Left ventricle myocardium inferior (tissue), 1 donor: Measurements from ENCODE around the gene DCHS2. TPM values are rescaled to one million over a fixed set of nuclear protein-coding genes. Genes with fewer than 3 reads are reported as not detected.
A peak's percentile ranks its signal among the peaks of the same experiment; 100 is the strongest.

Experiments used
- DNase-seq: peaks from one replicate; pipeline ENCODE4 v3.0.0-alpha.2; 2020
- H3K27ac ChIP-seq: fragments of 200-600 bp; replicated peaks from 2 replicates; pipeline ENCODE4 v1.8.0; 2021
- H3K27me3 ChIP-seq: fragments of 200-600 bp; 2 replicates; pipeline ENCODE4 v1.8.0; 2021; ENCODE audit warnings: low read depth
- H3K36me3 ChIP-seq: fragments of 200-600 bp; 2 replicates; pipeline ENCODE4 v1.8.0; 2021
- H3K4me1 ChIP-seq: fragments of 200-600 bp; 2 replicates; pipeline ENCODE4 v1.8.0; 2021
- H3K4me3 ChIP-seq: fragments of 200-600 bp; 2 replicates; pipeline ENCODE4 v1.8.0; 2021; ENCODE audit warnings: mild to moderate bottlenecking, moderate library complexity
- H3K9me3 ChIP-seq: fragments of 200-600 bp; replicated peaks from 2 replicates; pipeline ENCODE4 v1.8.0; 2021
- intact Hi-C: fragments of 100-400 bp; cut with micrococcal nuclease; formaldehyde crosslinking; loops from one replicate; pipeline ENCODE4 v1.11.0; 2022
- total RNA-seq: library from RNA; stranded (reverse); fragmentation: NEBNext Ultra II Directional; extraction: Animal tissue kit (Norgen Biotek cat#: 25700); gene quantifications from one replicate; pipeline ENCODE4 v1.2.1, GENCODE V29; 2021
- TF ChIP-seq, protein P1 (sequence below): fragments of 200-600 bp; IDR thresholded peaks from 2 replicates; pipeline ENCODE4 v1.8.0; 2021; ENCODE audit warnings: antibody characterized with exemption, mild to moderate bottlenecking, borderline replicate concordance
- donor health status: DM: no; HTN: yes; CAD: no; lungs with severe emphysema.

The DCHS2 gene
- total RNA-seq, 1 donor from 2014 or later: not detected

DNA sequence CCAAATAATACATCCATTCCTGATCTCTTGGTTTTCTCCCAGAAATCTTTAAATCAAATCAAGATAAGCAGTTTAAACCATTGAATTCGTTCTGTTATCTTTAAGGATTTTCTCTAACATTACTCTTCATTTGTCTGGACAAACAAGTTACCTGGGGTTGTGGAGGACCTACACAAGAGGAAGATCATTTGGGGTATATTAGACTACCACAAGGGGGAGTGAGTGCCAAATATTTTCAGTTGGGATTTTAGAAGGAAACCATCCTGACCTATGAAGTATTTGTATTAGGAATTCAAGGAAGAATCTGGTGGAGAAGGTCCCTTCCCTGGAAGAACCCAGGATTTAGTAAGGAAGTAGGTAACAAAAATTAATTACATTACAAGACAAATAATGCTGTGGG, 12.0 kb upstream of the DCHS2 start:
- intact Hi-C loops: no loop called here
- TF ChIP-seq, protein P1, sequence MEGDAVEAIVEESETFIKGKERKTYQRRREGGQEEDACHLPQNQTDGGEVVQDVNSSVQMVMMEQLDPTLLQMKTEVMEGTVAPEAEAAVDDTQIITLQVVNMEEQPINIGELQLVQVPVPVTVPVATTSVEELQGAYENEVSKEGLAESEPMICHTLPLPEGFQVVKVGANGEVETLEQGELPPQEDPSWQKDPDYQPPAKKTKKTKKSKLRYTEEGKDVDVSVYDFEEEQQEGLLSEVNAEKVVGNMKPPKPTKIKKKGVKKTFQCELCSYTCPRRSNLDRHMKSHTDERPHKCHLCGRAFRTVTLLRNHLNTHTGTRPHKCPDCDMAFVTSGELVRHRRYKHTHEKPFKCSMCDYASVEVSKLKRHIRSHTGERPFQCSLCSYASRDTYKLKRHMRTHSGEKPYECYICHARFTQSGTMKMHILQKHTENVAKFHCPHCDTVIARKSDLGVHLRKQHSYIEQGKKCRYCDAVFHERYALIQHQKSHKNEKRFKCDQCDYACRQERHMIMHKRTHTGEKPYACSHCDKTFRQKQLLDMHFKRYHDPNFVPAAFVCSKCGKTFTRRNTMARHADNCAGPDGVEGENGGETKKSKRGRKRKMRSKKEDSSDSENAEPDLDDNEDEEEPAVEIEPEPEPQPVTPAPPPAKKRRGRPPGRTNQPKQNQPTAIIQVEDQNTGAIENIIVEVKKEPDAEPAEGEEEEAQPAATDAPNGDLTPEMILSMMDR: peak; percentile 50
- peaks cover 64% of the 10 kb centered on the region for H3K27me3 ChIP-seq
- no peak for DNase-seq
- no peaks in the 10 kb centered on the region for H3K36me3 ChIP-seq
- H3K27ac ChIP-seq: no peak overlapping the region
- H3K4me1 ChIP-seq: no peaks in the 10 kb centered on the region
- H3K9me3 ChIP-seq: no peaks in the 10 kb centered on the region
- no peak overlapping the region for H3K4me3 ChIP-seq

DNA sequence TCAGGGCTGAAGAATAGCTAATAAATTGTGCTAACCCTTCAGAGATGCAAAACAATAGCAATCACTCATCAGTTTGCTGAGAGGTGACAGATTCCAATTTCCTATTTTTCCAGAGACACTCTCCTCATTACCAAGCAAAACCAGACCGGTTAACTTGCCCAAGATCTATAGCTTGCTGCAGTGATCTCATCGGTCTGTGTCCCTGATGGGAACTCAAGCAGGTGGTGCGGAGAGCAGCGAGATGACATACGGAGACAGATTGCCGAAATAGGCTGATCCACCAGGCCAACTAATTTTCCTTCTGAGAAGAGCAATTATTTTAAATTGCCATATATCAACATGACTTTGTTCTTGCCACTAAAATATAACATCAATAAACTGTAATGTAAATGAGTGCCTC, 10.5 kb upstream of the DCHS2 start:
- TF ChIP-seq, protein P1: no peak
- intact Hi-C loops: no loop called here
- H3K36me3 ChIP-seq: no peaks in the 10 kb centered on the region
- no peak overlapping the region for H3K4me3 ChIP-seq
- no peaks in the 10 kb centered on the region for H3K9me3 ChIP-seq
- H3K4me1 ChIP-seq: no peaks in the 10 kb centered on the region
- peaks cover 74% of the 10 kb centered on the region for H3K27me3 ChIP-seq
- no peak for DNase-seq
- no peak overlapping the region for H3K27ac ChIP-seq

DNA sequence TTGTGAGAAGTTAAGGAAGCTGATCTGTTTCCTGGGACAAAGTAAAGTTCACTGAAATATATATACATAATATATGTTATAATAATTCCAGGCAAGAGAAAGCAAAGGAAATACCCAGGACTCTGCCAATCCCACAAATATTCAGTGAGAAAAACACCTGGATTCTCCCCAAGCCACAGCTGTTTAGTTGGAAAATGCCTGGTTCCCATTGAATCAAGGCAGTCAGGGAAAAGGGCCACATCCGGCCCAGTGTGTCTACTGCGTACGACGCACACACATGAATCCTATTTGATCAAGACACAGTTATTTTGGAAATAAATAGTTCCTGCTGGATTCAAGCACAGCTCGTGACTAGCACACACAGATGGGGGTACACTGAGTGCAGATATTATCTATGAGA, 6.3 kb upstream of the DCHS2 start:
- TF ChIP-seq, protein P1: no peak
- H3K9me3 ChIP-seq: no peaks in the 10 kb centered on the region
- no peak for DNase-seq
- intact Hi-C loops: no loop called here
- no peak overlapping the region for H3K4me3 ChIP-seq
- H3K36me3 ChIP-seq: no peaks in the 10 kb centered on the region
- peaks cover 78% of the 10 kb centered on the region for H3K27me3 ChIP-seq
- H3K27ac ChIP-seq: no peak overlapping the region
- no peaks in the 10 kb centered on the region for H3K4me1 ChIP-seq

DNA sequence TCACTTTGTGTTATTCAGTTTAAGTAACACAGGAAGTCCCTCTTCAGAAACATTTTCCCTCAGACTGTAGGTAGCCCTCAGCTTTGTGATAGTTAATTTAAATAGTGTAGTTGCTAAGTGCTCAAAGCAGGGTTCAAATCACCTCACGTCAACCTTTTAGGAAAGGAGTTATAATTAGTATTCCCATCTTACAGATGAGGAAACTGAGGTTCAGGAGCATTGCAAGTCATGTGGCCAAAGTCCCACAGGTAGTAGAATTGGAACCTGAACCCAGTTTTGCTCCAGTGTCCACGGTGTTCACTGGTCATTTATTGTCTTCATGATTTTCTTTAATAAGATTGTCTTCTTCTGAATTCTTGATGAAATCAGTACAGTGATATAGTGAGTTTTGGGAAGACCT, 4.3 kb upstream of the DCHS2 start:
- DNase-seq: no peak
- no peaks in the 10 kb centered on the region for H3K36me3 ChIP-seq
- H3K4me1 ChIP-seq: peaks cover 14% of the 10 kb centered on the region
- H3K27me3 ChIP-seq: peaks cover 85% of the 10 kb centered on the region
- no peaks in the 10 kb centered on the region for H3K9me3 ChIP-seq
- H3K27ac ChIP-seq: no peak overlapping the region
- TF ChIP-seq, protein P1: no peak
- intact Hi-C loops: no loop called here
- H3K4me3 ChIP-seq: no peak overlapping the region

DNA sequence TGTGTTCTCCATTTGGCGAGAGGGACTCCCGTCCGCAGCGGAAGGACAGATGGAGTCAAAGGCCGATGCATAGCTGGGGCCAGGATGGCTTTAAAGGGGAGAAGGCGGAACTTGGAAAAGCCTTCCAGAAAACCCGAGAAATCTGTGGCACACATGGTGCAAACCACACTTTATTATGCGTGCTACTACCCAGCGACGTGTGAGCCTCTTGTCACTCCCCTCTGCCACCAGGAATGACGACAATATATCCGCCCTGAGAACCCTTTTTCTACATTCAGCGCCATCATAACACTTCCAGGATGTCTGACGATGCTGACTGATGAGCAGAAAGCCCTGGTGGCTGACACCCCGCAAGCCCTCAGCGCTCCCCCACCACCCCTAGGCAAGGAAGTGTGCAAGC, 689 bp upstream of the DCHS2 start:
- TF ChIP-seq, protein P1: no peak
- H3K27me3 ChIP-seq: peaks cover 94% of the 10 kb centered on the region
- H3K4me3 ChIP-seq: peak overlapping the region; percentile 58
- H3K4me1 ChIP-seq: peaks cover 23% of the 10 kb centered on the region
- DNase-seq: no peak
- intact Hi-C loops: no loop called here
- H3K9me3 ChIP-seq: no peaks in the 10 kb centered on the region
- no peaks in the 10 kb centered on the region for H3K36me3 ChIP-seq
- no peak overlapping the region for H3K27ac ChIP-seq
